Measurements from ENCODE around the gene NAV3.

NAV3 gene

DNA sequence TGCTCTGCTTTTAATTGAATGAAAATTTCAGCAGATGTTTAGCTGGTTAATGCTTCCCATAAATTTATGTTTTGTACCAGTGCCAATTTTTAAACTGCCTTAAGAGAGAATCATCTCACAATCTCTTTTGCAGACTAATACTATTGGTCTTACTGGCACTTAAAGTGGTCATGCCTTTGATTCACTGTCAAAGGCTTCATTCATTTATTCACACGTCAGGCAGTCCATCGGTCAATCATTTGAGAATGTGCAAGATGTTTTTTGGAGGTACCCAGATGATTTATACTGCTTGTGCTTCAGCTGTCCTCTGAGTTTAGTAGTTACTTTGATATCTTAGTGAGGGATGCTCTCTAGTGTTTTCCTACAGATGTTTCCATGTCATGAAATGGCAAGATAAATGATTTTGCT lies 83.4 kb downstream of the NAV3 start:
- no peak for DNase-seq (ENCODE audit: low read depth)
- TF ChIP-seq, protein P1, sequence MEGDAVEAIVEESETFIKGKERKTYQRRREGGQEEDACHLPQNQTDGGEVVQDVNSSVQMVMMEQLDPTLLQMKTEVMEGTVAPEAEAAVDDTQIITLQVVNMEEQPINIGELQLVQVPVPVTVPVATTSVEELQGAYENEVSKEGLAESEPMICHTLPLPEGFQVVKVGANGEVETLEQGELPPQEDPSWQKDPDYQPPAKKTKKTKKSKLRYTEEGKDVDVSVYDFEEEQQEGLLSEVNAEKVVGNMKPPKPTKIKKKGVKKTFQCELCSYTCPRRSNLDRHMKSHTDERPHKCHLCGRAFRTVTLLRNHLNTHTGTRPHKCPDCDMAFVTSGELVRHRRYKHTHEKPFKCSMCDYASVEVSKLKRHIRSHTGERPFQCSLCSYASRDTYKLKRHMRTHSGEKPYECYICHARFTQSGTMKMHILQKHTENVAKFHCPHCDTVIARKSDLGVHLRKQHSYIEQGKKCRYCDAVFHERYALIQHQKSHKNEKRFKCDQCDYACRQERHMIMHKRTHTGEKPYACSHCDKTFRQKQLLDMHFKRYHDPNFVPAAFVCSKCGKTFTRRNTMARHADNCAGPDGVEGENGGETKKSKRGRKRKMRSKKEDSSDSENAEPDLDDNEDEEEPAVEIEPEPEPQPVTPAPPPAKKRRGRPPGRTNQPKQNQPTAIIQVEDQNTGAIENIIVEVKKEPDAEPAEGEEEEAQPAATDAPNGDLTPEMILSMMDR (IDR thresholded peaks at IDR 0.05; ENCODE audit: low read depth, low read length, missing control alignments): no peak
- in situ Hi-C loops (cut with HindIII; ENCODE audit: low sequenced_read_pairs): no loop called here

DNA sequence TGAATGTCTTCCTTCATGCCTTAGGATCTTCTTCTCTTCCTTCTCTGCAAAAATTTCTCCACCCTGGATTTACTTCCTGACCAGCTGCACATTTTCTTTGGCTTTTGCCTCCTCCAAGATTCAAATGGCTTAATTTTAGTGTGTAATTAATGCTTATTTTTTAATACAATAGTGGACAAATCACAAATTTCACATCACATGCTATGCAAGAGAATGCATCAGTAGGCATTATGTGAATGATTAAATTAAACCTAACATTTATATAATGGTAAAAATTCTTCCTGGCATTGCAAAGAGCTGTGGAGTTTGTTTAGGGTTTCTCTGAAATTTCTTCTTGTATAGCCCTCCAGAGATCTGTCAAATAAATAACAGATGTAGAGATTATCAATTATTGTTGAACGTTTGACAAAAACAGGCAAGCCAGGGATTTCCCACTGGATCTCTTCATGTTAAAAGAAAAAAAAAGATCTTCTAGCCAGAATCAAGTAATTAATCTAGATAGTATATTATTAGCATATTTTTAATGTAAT lies 84.4 kb downstream of the NAV3 start:
- TF ChIP-seq, protein P1 (IDR thresholded peaks at IDR 0.05; ENCODE audit: low read depth, low read length, missing control alignments): no peak
- in situ Hi-C loops (cut with HindIII; ENCODE audit: low sequenced_read_pairs): no loop called here
- H3K4me3 ChIP-seq (ENCODE audit: low read depth, low read length): no peak overlapping the region
- DNase-seq (ENCODE audit: low read depth): no peak

More for the DNA sequence above, 83.4 kb downstream of the NAV3 start:
- no peak overlapping the region for H3K4me3 ChIP-seq (ENCODE audit: low read depth, low read length)

- in situ Hi-C loops (cut with HindIII; ENCODE audit: low sequenced_read_pairs): no loop called here
- H3K4me3 ChIP-seq (ENCODE audit: low read depth, low read length): no peak overlapping the region
- TF ChIP-seq, protein P1 (IDR thresholded peaks at IDR 0.05; ENCODE audit: low read depth, low read length, missing control alignments): no peak
Observed at GRCh38 chr12:77916276-77916675, 85.6 kb downstream of the NAV3 start.

DNA sequence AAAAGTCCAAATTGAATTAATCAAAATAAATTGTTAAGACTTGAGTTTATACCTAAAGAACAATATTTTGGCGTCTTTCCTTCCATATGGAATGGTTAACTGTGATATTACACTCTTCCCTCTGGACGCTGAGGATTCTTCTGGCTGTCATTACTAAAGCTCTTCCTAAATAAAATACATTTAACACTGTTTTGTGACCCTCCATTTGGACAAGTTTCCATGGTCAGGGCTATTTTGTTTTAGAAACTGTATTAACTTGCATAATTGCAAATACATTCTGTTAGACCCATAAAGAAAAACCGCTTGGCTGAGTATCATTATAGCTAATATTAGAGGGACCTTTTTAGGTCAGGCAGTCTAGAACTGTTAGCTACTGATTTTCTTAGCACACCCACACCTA lies 87.4 kb downstream of the NAV3 start:
- DNase-seq (ENCODE audit: low read depth): no peak
- in situ Hi-C loops (cut with HindIII; ENCODE audit: low sequenced_read_pairs): no loop called here
- H3K4me3 ChIP-seq (ENCODE audit: low read depth, low read length): no peak overlapping the region
- TF ChIP-seq, protein P1 (IDR thresholded peaks at IDR 0.05; ENCODE audit: low read depth, low read length, missing control alignments): no peak

More at GRCh38 chr12:77916276-77916675, 85.6 kb downstream of the NAV3 start:
- DNase-seq (ENCODE audit: low read depth): no peak

GRCh38 chr12:77919450-77919849 lies 88.8 kb downstream of the NAV3 start:
- DNase-seq (ENCODE audit: low read depth): no peak
- TF ChIP-seq, protein P1 (IDR thresholded peaks at IDR 0.05; ENCODE audit: low read depth, low read length, missing control alignments): no peak
- in situ Hi-C loops (cut with HindIII; ENCODE audit: low sequenced_read_pairs): no loop called here
- H3K4me3 ChIP-seq (ENCODE audit: low read depth, low read length): no peak overlapping the region

- in situ Hi-C loops (cut with HindIII; ENCODE audit: low sequenced_read_pairs): no loop called here
- DNase-seq (ENCODE audit: low read depth): no peak
- TF ChIP-seq, protein P1 (IDR thresholded peaks at IDR 0.05; ENCODE audit: low read depth, low read length, missing control alignments): no peak
- no peak overlapping the region for H3K4me3 ChIP-seq (ENCODE audit: low read depth, low read length)
Observed at GRCh38 chr12:77923882-77924281, 93.2 kb downstream of the NAV3 start.
